H1 (cell line): Measurements from ENCODE around the gene WDFY1. TPM values are rescaled to one million over a fixed set of nuclear protein-coding genes. Genes with fewer than 3 reads are reported as not detected.

Experiments used
- CTCF ChIA-PET: fragments of 300-600 bp; sonication (Branson Sonifier 250); formaldehyde crosslinking; loops from one replicate; lab custom pipeline; 2021; ENCODE audit not compliant: partially characterized antibody; lab: Charles Lee
- POLR2A ChIA-PET: fragments of 300-600 bp; sonication (Branson Sonifier 250); formaldehyde crosslinking; loops from one replicate; lab custom pipeline; 2021; ENCODE audit warnings: inconsistent platforms; ENCODE audit not compliant: partially characterized antibody; lab: Charles Lee
- DNase-seq, 2 experiments: peaks; one replicate each; pipeline versions ENCODE4 v3.0.0 to v3.0.0-alpha.2; 2010 to 2022; ENCODE audit warnings: low spot score in 2 of 2, low read depth in 1 of 2, mixed read lengths in 1 of 2
- FAIRE-seq: peaks from 2 replicates; lab custom pipeline; 2011; peaks lifted over from hg19 to GRCh38; lab: Jason Lieb, UNC
- H2AFZ ChIP-seq: 2 replicates; pipeline ENCODE4 v1.8.1; 2012; ENCODE audit warnings: low read length, inconsistent platforms
- H2AK5ac ChIP-seq: 2 replicates; pipeline ENCODE4 v1.6.1; 2013; ENCODE audit warnings: low read depth, low read length
- H2BK120ac ChIP-seq: replicated peaks from 2 replicates; pipeline ENCODE3; 2013; ENCODE audit warnings: low read depth, low read length, inconsistent platforms
- H2BK12ac ChIP-seq: 2 replicates; pipeline ENCODE4 v1.6.1; 2013; ENCODE audit warnings: low read depth, low read length
- H2BK15ac ChIP-seq: 2 replicates; pipeline ENCODE4 v1.6.1; 2013; ENCODE audit warnings: low read length
- H2BK20ac ChIP-seq: 2 replicates; pipeline ENCODE4 v1.6.1; 2013; ENCODE audit warnings: low read length
- H2BK5ac ChIP-seq: 2 replicates; pipeline ENCODE4 v1.6.1; 2013; ENCODE audit warnings: low read depth, low read length
- H3K14ac ChIP-seq: 2 replicates; pipeline ENCODE4 v1.6.1; 2013; ENCODE audit warnings: inconsistent platforms; ENCODE audit not compliant: insufficient read length
- H3K18ac ChIP-seq: 2 replicates; pipeline ENCODE4 v1.6.1; 2013; ENCODE audit warnings: low read length; ENCODE audit errors: extremely low read depth
- H3K23ac ChIP-seq: 2 replicates; pipeline ENCODE4 v1.6.1; 2013; ENCODE audit warnings: inconsistent platforms; ENCODE audit not compliant: insufficient read length
- H3K23me2 ChIP-seq: 2 replicates; pipeline ENCODE4 v1.6.1; 2013; ENCODE audit warnings: low read depth, low read length
- H3K27ac ChIP-seq: 2 replicates; pipeline ENCODE4 v1.6.1; 2011; ENCODE audit warnings: low read depth, low read length, inconsistent platforms
- H3K27me3 ChIP-seq, 4 experiments: replicated peaks in 1 of 4; 1 replicate in 1 of 4; 2 replicates in 3 of 4; pipeline versions ENCODE4 v1.6.1 to v1.8.1; 2011 to 2013; ENCODE audit warnings: low read length in 3 of 4, mild to moderate bottlenecking in 3 of 4, inconsistent platforms in 2 of 4, mixed read lengths in 2 of 4, moderate library complexity in 1 of 4; ENCODE audit not compliant: control insufficient read depth in 3 of 4, insufficient read depth in 3 of 4; ENCODE audit errors: extremely low read depth in 1 of 4
- H3K36me3 ChIP-seq, 4 experiments: 2 replicates each; pipeline versions ENCODE4 v1.6.1 to v1.8.1; 2011 to 2013; ENCODE audit warnings: mild to moderate bottlenecking in 4 of 4, low read length in 3 of 4, moderate library complexity in 2 of 4, control low read depth in 1 of 4, inconsistent platforms in 1 of 4; ENCODE audit not compliant: insufficient read depth in 4 of 4, control insufficient read depth in 2 of 4
- H3K4ac ChIP-seq: replicated peaks from 2 replicates; pipeline ENCODE3; 2013; ENCODE audit warnings: low read length, low read depth, mixed read lengths, inconsistent platforms; ENCODE audit not compliant: insufficient read length
- H3K4me1 ChIP-seq, 4 experiments: replicated peaks in 1 of 4; 1 replicate in 1 of 4; 2 replicates in 3 of 4; pipeline versions ENCODE4 v1.6.1 to v1.8.1; 2011 to 2013; ENCODE audit warnings: low read length in 3 of 4, inconsistent platforms in 2 of 4, mixed read lengths in 1 of 4; ENCODE audit not compliant: insufficient read depth in 4 of 4, control insufficient read depth in 3 of 4
- H3K4me2 ChIP-seq, 2 experiments: 2 replicates each; pipeline versions ENCODE4 v1.6.1 to v1.8.1; 2011 to 2013; ENCODE audit warnings: low read depth in 2 of 2, low read length in 2 of 2, control low read depth in 1 of 2, inconsistent platforms in 1 of 2, mild to moderate bottlenecking in 1 of 2; ENCODE audit not compliant: insufficient read depth in 1 of 2
- H3K4me3 ChIP-seq, 4 experiments: fragments of 200-600, 300-600 bp in 1 of 4; sonication (generic), shearing (Covaris generic), sonication (Bioruptor Twin) in 1 of 4; 2 replicates each; pipeline versions ENCODE4 v1.5.1 to v1.8.1; 2011 to 2016; ENCODE audit warnings: low read length in 4 of 4, low read depth in 3 of 4, control low read depth in 2 of 4, inconsistent platforms in 2 of 4, mild to moderate bottlenecking in 2 of 4, mixed read lengths in 1 of 4, moderate library complexity in 1 of 4; ENCODE audit not compliant: insufficient read depth in 2 of 4; ENCODE audit errors: extremely low read depth in 1 of 4
- H3K56ac ChIP-seq: replicated peaks from 2 replicates; pipeline ENCODE3; 2013; ENCODE audit warnings: low read depth, mild to moderate bottlenecking, mixed read lengths, low read length, inconsistent platforms; ENCODE audit not compliant: insufficient read length
- H3K79me1 ChIP-seq: 2 replicates; pipeline ENCODE4 v1.6.1; 2013; ENCODE audit warnings: low read depth, low read length, control low read depth
- H3K79me2 ChIP-seq, 2 experiments: 2 replicates each; pipeline versions ENCODE4 v1.6.1 to v1.8.1; 2012 to 2013; ENCODE audit warnings: low read length in 2 of 2, mild to moderate bottlenecking in 2 of 2, inconsistent platforms in 1 of 2; ENCODE audit not compliant: insufficient read depth in 2 of 2, control insufficient read depth in 1 of 2
- H3K9ac ChIP-seq, 4 experiments: replicated peaks in 1 of 4; 1 replicate in 1 of 4; 2 replicates in 3 of 4; pipeline versions ENCODE4 v1.6.1 to v1.8.1; 2011 to 2013; ENCODE audit warnings: low read depth in 3 of 4, low read length in 3 of 4, control low read depth in 2 of 4, mild to moderate bottlenecking in 2 of 4, moderate library complexity in 2 of 4, inconsistent platforms in 1 of 4; ENCODE audit errors: extremely low read depth in 1 of 4
- H3K9me3 ChIP-seq, 2 experiments: 2 replicates each; pipeline versions ENCODE4 v1.6.1 to v1.8.1; 2012 to 2013; ENCODE audit warnings: mild to moderate bottlenecking in 2 of 2, moderate library complexity in 2 of 2, control low read depth in 1 of 2, inconsistent platforms in 1 of 2, low read depth in 1 of 2, low read length in 1 of 2, mixed read lengths in 1 of 2; ENCODE audit not compliant: insufficient read depth in 2 of 2
- H4K20me1 ChIP-seq, 2 experiments: replicated peaks in 1 of 2; 2 replicates each; pipeline versions ENCODE3 to v1.8.1; 2011 to 2013; ENCODE audit warnings: inconsistent platforms in 2 of 2, low read length in 2 of 2, mild to moderate bottlenecking in 1 of 2; ENCODE audit not compliant: insufficient read depth in 2 of 2, control insufficient read depth in 1 of 2
- H4K5ac ChIP-seq: 2 replicates; pipeline ENCODE4 v1.6.1; 2013; ENCODE audit warnings: low read length, low read depth, mixed read lengths, inconsistent platforms; ENCODE audit not compliant: insufficient read length
- H4K8ac ChIP-seq: 2 replicates; pipeline ENCODE4 v1.8.0; 2013; ENCODE audit warnings: mild to moderate bottlenecking, moderate library complexity, low read length, inconsistent platforms; ENCODE audit not compliant: insufficient read depth; ENCODE audit errors: extremely low read depth
- H4K91ac ChIP-seq: replicated peaks from 2 replicates; pipeline ENCODE3; 2013; ENCODE audit warnings: low read length, mixed read lengths, inconsistent platforms; ENCODE audit not compliant: insufficient read length
- ATF2 ChIP-seq: IDR thresholded peaks from 2 replicates; pipeline ENCODE4 v1.6.1; 2012; ENCODE audit warnings: low read length, inconsistent platforms
- CBX5 ChIP-seq: fragments of 300-800, 300-1000 bp; sonication (generic); IDR thresholded peaks from 2 replicates; pipeline ENCODE4 v1.7.1; 2016; ENCODE audit warnings: antibody characterized with exemption, low read length, low read depth
- RNF2 ChIP-seq: fragments of 200-900, 300-1000 bp; sonication (generic); IDR thresholded peaks from 2 replicates; pipeline ENCODE4 v1.7.1; 2016; ENCODE audit warnings: borderline replicate concordance, low read depth, mild to moderate bottlenecking, antibody characterized with exemption, low read length; ENCODE audit not compliant: poor library complexity, severe bottlenecking; ENCODE audit errors: missing control alignments
- SUZ12 ChIP-seq: fragments of 200-600 bp; sonication (generic); IDR thresholded peaks from 2 replicates; pipeline ENCODE4 v1.6.1; 2012; ENCODE audit warnings: mild to moderate bottlenecking, inconsistent platforms, low read length, moderate library complexity, mixed read lengths
- WGBS, 2 experiments: shearing (Covaris generic) in 1 of 2; methylation state at CpG; one replicate each; pipeline versions ENCODE4 v1.1.6 to v1.1.7; 2013 to 2015; ENCODE audit warnings: low lambda C conversion rate in 2 of 2, mixed read lengths in 2 of 2, inconsistent platforms in 1 of 2, low coverage in 1 of 2, missing lambda C conversion rate in 1 of 2; ENCODE audit not compliant: insufficient replicate concordance in 2 of 2, insufficient coverage in 1 of 2, insufficient read length in 1 of 2; ENCODE audit errors: extremely low coverage in 1 of 2, missing lambda C conversion rate in 1 of 2; 5-methylcytosine and 5-hydroxymethylcytosine counted together
- polyA plus RNA-seq, 7 experiments: library from polyadenylated mRNA; depleted of rRNA in 3 of 7; stranded (reverse) in 5 of 7; unstranded in 2 of 7; fragments of >200 nt in 5 of 7; fragments of 200-250 nt in 2 of 7; gene quantifications; 1 replicate in 5 of 7; 2 replicates in 1 of 7; 4 replicates in 1 of 7; pipeline versions ENCODE4 v1.2.1 to v1.2.3, GENCODE V29; 2011 to 2013; ENCODE audit warnings: missing spikeins in 2 of 7, mixed read lengths in 2 of 7
- total RNA-seq: library from RNA; stranded (reverse); fragmentation: NEBNext Ultra II Directional; extraction: Animal tissue kit (Norgen Biotek cat#: 25700); gene quantifications from 2 replicates; pipeline ENCODE4 v1.2.1, GENCODE V29; 2021

WDFY1 gene
- total and polyA plus RNA-seq, 2 of the 8 experiments (the other 6 are each of a cell fraction or from before 2014, with no cell fraction given): 68.4 to 94.7 TPM

- H3K56ac ChIP-seq: no peak overlapping the region
- H2BK120ac ChIP-seq: peak overlapping the region; percentile 62
- no peak overlapping the region for H3K14ac ChIP-seq
- DNase-seq (no peak), FAIRE-seq (no peak)
- no peak overlapping the region for H2AK5ac ChIP-seq
- H2BK15ac ChIP-seq: no peak overlapping the region
- H3K4me3 ChIP-seq: peak overlapping the region in 1 of 4 experiments; percentile 38; a peak in 2 of 8 replicates
- peak overlapping the region; percentile 36 for H4K91ac ChIP-seq
- ChIA-PET CTCF (interaction anchor here (0.8 to 1.3 kb wide), 3 partner anchors 17 to 34 kb away, joined by 3 to 4 read pairs (median 3); no protein-coding TSS in a partner anchor), POLR2A (interaction anchor here (1.1 to 2.6 kb wide), 2 partner anchors 9 to 21 kb away, joined by 3 to 11 read pairs; partner anchors contain the start of gene WDFY1)
- H3K23me2 ChIP-seq: no peaks in the 10 kb centered on the region
- TF ChIP-seq SUZ12 (no peak), ATF2 (no peak), CBX5 (no peak), RNF2 (no peak)
- 0 out of 2 replicates have a peak overlapping the region, but pooled peaks have one; percentile 2 for H3K18ac ChIP-seq
- H2AFZ ChIP-seq: no peak overlapping the region
- H3K9ac ChIP-seq: no peak overlapping the region
- H3K9me3 ChIP-seq: no peaks in the 10 kb centered on the region
- peak overlapping the region; percentile 88; the same call in 1 of the 2 replicates for H2BK20ac ChIP-seq
- no peaks in the 10 kb centered on the region for H3K27me3 ChIP-seq
- H3K36me3 ChIP-seq: no peaks in the 10 kb centered on the region; a peak in 1 of 8 replicates
- H3K79me2 ChIP-seq: peaks cover 11 to 94% of the 10 kb centered on the region in 2 experiments
- no peak overlapping the region for H4K5ac ChIP-seq
- H3K4me2 ChIP-seq: peak overlapping the region; percentile 48 to 58; a peak in 3 of 4 replicates
- H3K79me1 ChIP-seq: no peaks in the 10 kb centered on the region; the same call in 1 of the 2 replicates
- no peak overlapping the region for H3K4ac ChIP-seq
- H2BK12ac ChIP-seq: peak overlapping the region; percentile 32; the same call in 1 of the 2 replicates
- 70% methylated on average over 5 of the region's 5 CpGs; no CpG with 5 or more reads in 1 of the 2 experiments for WGBS, 2 experiments
- H3K23ac ChIP-seq: no peak overlapping the region
- H4K8ac ChIP-seq: no peak overlapping the region
- H2BK5ac ChIP-seq: peak overlapping the region; percentile 62; the same call in 1 of the 2 replicates
- peaks cover 2 to 4% of the 10 kb centered on the region in 2 experiments for H4K20me1 ChIP-seq
- H3K27ac ChIP-seq: no peak overlapping the region
- peaks cover 8 to 34% (median 30%) of the 10 kb centered on the region in 4 experiments for H3K4me1 ChIP-seq
Observed at GRCh38 chr2:223936862-223937326, 8.2 kb downstream of the WDFY1 start.
